Limb (tissue), 2 donors: ENCODE data around the gene ZNF76.
"Not testable (repeated sequence)": the region's sequence is repeated elsewhere in the genome, so short reads cannot be mapped to it uniquely, and the experiment has no call there.

Experiments used
- DNase-seq, 2 donors: peaks; one replicate each; pipeline ENCODE4 v3.0.0-alpha.2; 2016; ENCODE audit errors: extremely low spot score in 2 of 2

ZNF76 gene

DNA sequence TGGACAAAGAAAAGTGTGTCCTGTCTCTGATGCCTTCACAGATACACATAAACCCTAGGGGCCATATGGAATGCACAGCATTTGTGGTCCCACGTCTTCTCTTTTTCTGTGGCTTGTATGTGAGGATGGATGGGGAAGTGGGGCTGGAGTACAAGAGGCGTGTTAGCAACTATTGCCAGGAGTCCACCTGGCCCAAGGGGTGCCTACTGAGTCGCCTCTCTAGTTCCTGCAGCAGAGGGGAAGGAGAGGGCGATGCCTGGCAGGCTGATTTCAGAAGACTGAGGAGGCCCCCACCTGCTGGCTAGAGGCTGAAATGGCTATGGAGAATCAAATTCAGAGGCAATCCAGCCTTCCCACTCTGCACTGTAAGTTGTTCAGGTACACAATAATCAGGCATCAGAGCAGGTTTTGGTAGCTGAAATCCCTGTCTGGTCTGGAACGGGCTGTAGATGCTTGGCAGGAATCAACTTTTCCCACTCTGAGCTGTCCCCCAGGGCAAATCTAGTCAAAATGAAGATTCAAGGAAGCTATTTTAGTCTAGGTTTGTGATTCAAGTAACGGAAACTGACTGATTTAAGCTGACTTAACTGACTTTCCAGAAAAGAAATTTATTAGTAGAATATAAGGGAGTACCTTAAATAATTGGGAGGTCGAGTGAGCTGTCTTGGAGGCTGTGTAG lies 68.0 kb downstream of the ZNF76 start:
- peak; percentile 32 to 59 for DNase-seq

DNA sequence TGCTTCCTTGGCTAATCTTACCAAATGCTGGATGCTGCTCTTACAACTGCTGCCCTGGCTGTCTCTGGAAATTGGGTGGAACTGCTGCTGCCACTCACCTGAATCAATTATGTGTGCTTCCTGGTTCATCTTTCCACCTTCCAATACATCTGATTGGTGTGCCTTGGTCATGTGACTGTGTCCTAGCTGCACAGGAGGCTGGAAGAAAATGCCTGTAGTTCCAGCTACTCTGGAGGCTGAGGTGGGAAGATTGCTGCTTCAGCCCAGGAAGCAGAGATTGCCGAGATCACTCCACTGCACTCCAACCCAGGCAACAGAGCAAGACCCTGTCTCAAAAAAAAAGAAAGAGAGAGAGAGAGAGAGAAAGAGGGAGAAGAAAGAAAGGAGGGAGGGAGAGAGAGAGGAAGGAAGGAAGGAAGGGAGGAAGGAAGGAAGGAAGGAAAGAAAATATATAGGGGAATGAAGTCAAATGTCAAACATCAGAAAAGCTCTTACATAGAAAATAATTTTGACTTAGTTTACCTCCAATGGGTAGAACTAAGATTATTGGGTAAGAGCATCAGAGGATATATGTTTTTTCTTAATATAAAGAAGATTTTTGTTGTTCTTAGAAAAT lies 68.7 kb downstream of the ZNF76 start:
- no peak for DNase-seq

DNA sequence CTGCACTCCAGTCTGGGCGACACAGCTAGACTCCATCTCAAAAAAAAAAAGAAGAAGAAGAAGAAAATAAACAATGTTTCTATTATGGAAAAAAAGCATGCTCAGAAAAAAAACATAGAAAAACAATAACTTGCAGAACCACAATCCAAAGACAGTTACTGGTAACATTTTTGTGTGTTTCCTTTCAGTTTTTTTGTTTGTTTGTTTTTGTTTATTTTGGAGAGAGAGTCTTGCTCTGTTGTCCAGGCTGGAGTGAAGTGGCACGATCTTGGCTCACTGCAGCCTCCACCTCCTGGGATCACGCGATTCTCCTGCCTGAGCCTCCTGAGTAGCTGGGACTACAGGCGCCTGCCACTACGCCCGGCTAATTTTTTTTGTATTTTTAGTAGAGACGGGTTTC lies 69.4 kb downstream of the ZNF76 start:
- DNase-seq = not testable (repeated sequence)

DNA sequence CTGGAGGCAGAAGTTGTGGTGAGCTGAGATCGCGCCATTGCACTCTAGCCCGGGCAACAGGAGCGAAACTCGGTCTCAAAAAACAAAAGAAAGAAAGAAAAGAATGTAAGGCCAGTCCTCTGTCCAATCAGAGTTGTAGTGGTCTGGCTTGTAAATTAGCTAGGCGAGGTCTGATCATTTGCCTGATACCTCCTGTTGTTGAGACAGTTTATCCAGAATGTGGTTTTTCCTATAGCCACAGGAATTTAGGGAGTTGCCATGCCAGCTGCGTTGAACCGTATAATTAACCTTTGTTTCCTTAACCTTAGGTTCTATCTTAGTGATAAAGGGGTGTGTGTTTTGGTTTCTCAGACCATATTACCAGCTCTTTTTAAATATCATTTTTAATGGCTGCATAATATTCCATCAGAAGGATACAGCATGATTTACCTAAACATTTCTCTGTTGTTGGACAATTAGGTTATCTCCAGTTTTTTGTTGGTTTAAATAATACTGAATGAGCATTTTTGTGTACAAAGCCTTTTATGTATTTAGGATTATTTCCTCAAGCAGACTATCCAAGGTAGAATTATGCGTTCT lies 71.1 kb downstream of the ZNF76 start:
- no peak for DNase-seq

DNA sequence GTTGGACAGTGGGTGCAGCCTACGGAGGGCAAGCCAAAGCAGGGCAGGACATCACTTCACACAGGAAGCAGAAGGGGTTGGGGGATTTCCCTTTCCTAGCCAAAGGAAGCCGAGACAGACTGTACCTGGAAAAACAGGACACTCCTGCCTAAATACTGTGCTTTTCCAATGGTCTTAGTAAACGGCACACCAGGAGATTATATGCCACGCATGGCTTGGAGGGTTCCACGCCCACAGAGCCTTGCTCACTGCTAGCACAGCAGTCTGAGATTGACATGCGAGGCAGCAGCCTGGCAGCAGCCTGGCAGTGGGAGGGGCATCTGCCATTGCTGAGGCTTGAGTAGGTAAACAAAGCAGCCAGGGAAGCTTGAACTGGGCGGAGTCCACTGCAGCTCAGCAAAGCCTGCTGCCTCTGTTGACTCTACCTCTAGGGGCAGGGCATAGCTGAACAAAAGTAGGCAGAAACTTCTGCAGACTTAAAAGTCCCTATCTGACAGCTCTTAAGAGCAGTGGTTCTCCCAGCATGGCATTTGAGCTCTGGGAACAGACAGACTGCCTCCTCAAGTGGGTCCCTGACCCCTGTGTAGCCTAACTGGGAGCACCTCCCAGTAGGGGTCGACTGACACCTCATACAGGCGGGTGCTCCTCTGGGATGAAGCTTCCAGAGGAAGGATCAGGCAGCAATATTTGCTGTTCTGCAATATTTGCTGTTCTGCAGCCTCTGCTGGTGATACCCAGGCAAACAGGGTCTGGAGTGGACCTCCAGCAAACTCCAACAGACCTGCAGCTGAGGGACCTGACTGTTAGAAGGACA lies 72.7 kb downstream of the ZNF76 start:
- DNase-seq = not testable (repeated sequence)

DNA sequence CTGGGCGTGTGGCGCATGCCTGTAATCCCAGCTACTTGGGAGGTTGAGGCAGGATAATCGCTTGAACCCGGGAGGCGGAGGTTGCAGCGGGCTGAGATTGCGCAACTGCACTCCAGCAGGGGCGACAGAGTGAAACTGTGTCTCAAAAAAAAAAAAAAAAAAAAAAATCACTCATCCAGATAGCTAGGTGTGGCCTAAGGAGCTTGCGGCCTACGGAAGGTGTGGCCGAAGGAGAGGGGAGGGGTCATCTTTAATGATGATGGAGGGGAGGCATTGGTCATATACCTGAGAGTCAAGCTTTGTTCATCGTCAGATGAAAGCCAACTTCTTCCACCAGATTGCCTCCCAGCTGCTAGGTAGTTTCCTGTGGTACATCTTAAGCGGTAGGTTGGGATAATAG lies 82.0 kb downstream of the ZNF76 start:
- no peak for DNase-seq

DNA sequence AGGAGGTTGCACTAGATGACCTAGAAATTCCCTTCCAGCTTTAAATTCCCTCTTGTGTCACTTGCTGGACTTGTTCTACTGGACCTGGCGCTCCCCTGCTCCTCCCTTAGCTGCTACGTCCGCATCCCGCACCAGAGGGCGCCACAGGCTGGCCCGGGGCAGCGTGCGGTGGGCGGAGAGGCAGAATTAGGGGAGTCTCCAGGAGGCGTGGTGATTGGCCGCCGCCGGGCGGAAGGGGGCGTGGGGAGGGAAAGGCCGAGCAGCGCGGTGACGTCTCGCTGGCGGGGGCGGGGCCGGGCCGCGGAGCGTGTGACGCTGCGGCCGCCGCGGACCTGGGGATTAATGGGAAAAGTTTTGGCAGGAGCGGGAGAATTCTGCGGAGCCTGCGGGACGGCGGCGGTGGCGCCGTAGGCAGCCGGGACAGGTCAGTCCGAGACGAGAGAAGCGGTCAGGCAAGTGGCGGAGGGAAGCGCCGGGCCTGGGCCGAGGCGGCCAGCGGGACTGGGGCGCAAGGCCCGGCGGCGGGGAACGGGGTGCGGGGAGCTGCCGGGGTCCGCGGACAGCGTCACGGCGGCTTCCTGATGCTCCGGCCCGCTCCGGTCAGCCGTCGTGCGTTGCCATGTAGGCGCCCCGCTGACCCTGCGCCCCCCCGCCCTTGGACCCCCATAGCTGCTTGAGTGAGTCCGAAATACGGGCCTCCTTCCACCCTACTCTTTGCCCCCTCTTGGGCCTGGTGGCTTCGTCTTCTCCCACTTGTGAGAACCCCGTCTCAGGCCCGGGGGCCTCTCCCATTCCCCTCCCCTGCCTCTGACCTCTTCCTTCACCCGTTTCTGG lies 82.9 kb downstream of the ZNF76 start, which contains the start of gene PPARD:
Gene PPARD (plus strand): TSS at position 301 of the 834 bp plus-strand sequence. CDS start 68,530 bp downstream, outside the sequence.
- peak; percentile 97 to 99 for DNase-seq

DNA sequence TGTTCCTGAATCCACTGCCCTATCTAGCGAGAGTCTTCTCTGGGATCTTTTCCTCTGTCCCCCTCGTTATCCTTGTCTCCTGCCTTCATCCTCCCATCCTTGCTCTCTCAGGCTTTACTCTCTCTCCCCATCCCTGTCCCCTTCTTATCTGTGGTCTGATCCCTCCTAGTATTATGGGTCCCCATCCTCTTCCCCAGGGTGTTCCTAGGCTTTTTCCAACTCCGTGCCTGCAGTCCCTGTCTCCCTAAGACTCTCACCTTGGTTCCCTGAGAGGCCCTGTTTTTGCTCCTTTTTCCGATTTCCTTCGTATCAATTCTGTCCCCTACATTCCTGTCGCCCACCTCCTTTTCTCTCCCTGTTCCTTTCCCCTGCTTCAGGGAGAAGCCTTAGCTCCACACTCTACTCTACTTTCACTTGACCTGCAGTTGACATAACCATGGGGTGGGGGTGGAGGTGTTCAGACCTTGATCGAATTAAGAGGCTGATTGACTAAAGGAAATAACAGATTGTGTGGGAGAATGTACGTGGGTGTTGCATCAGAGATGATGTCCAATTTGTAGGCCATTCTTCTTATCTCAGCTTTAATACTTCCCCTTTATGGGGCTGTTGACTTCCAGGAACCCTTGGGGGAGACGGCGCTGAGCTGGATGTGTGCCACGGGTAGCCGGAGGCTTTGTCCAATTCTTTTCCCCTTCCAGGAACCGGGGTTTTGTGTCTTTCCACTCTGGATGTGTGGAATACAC lies 83.7 kb downstream of the ZNF76 start:
- DNase-seq = peak in 1 of 2 donors; percentile 42

DNA sequence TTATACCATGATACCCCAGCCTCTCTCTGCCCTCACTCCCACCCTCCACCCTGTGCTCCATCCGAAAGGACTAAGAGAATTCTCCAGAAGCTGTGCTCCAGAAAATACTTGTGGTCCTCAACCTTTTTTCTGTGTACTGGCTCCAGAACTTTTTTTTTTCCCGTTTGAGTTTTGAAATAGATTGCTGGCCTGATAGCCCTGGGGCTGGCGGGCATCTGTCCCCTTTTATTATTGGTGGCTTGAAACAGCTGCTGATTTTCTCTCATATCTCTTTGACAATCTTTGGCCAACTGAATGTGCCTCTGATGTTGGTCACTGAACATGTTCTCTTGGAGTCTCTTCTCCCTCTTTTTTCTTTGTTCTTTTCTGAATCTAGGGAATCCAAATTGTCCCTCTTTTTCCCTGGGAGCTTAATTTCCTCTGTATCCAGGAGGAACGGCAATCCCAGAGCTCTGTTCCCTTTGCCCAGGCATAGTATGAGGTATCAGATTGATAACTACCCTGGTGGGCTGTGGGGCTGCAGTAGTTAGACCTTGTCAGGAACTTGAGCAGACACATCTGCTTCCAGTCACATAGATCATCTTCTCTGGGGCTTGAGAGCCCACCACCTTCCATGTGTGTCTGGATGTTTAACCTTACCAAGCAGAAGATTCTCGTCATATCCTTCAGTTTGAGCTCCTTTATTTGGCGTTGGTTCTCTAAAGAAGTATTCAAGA lies 84.5 kb downstream of the ZNF76 start:
- no peak for DNase-seq
